EH (cell line): Measurements from ENCODE around the gene SH2D3A.
"Not testable (repeated sequence)": the region's sequence is repeated elsewhere in the genome, so short reads cannot be mapped to it uniquely, and the experiment has no call there.

Experiments used
- DNase-seq: peaks from one replicate; pipeline ENCODE4 v3.0.0-alpha.2; 2015; ENCODE audit warnings: low read depth

Gene SH2D3A

GRCh38 chr19:6790194-6791128, 23.2 kb upstream of the SH2D3A start:
- DNase-seq, result no peak

- DNase-seq, result no peak
Measured at GRCh38 chr19:6788896-6789295, 21.7 kb upstream of the SH2D3A start.

- no peak for DNase-seq
Measured at GRCh38 chr19:6787393-6787792, 20.2 kb upstream of the SH2D3A start.

- no peak for DNase-seq
Measured at GRCh38 chr19:6779206-6779605, 12.0 kb upstream of the SH2D3A start.

- DNase-seq, result no peak
Measured at GRCh38 chr19:6778386-6778785, 11.2 kb upstream of the SH2D3A start.

GRCh38 chr19:6777434-6777833, 10.2 kb upstream of the SH2D3A start:
- DNase-seq, result no peak

GRCh38 chr19:6776999-6777398, 9.8 kb upstream of the SH2D3A start:
- no peak for DNase-seq

- DNase-seq, result not testable (repeated sequence)
Measured at GRCh38 chr19:6776045-6776444, 8.8 kb upstream of the SH2D3A start.

GRCh38 chr19:6774821-6775707, 7.8 kb upstream of the SH2D3A start:
- DNase-seq, result no peak

GRCh38 chr19:6773323-6773931, 6.2 kb upstream of the SH2D3A start:
- DNase-seq, result no peak

GRCh38 chr19:6772866-6773322, 5.7 kb upstream of the SH2D3A start:
- no peak for DNase-seq

GRCh38 chr19:6772028-6772865, 5.0 kb upstream of the SH2D3A start, which contains the start of gene VAV1:
Gene VAV1, plus strand, starts transcription at chr19:6772708. Its CDS starts 100 bp downstream, at chr19:6772808.
- no peak for DNase-seq

- DNase-seq, result not testable (repeated sequence)
Measured at GRCh38 chr19:6771648-6772027, 4.4 kb upstream of the SH2D3A start.

GRCh38 chr19:6769006-6769619, 1.9 kb upstream of the SH2D3A start:
- peak; percentile 30 for DNase-seq

GRCh38 chr19:6768236-6768785, 1.1 kb upstream of the SH2D3A start:
- DNase-seq, result no peak

- DNase-seq, result no peak
Measured at GRCh38 chr19:6767081-6767356, 216 bp downstream of the SH2D3A start.

- DNase-seq, result no peak
Measured at GRCh38 chr19:6766357-6767080, 716 bp downstream of the SH2D3A start.

- no peak for DNase-seq
Measured at GRCh38 chr19:6765738-6766356, 1.4 kb downstream of the SH2D3A start.

- not testable (repeated sequence) for DNase-seq
Measured at GRCh38 chr19:6762253-6762797, 4.9 kb downstream of the SH2D3A start.
